CD4-positive, alpha-beta T cell treated with Interleukin-2 at 100 ng/mL for 4 hours (primary cell): ENCODE data around the gene CACNA1I.

ENCODE experiments used
- DNase-seq: peaks from one replicate; pipeline ENCODE4 v3.0.0-alpha.2; 2020; ENCODE audit warnings: low spot score

Gene CACNA1I

GRCh38 chr22:39568278-39568981 is 2.1 kb upstream of the CACNA1I start:
- DNase-seq = no peak

GRCh38 chr22:39569066-39569465 is 1.5 kb upstream of the CACNA1I start:
- no peak for DNase-seq

DNA sequence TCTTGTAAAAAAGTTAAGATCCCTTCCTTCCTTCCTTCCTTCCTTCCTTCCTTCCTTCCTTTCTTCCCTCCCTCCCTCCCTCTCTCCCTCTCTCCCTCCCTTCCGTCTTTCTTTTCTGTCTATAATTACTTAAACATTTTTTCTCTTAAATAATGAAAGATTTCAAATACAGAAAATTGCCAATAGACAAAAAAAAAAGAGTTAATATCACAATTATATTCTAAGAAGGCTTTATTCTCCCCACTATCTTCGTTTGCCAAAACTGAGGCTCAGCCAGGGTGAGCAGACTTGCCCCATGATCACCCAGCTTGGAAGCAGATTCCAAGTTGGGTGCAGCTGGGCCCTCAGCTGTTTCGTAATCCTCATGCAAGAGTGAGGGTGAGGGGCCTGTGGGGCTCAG is 327 bp upstream of the CACNA1I start:
- DNase-seq = no peak

GRCh38 chr22:39571538-39571937 is 985 bp downstream of the CACNA1I start:
- DNase-seq = no peak

GRCh38 chr22:39574779-39575551 is 4.4 kb downstream of the CACNA1I start:
- DNase-seq = no peak

- DNase-seq = no peak
These were observed 4.9 kb downstream of the CACNA1I start for GRCh38 chr22:39575552-39575825.

GRCh38 chr22:39576027-39576426 is 5.5 kb downstream of the CACNA1I start:
- DNase-seq = no peak

GRCh38 chr22:39577366-39577765 is 6.8 kb downstream of the CACNA1I start:
- no peak for DNase-seq

DNA sequence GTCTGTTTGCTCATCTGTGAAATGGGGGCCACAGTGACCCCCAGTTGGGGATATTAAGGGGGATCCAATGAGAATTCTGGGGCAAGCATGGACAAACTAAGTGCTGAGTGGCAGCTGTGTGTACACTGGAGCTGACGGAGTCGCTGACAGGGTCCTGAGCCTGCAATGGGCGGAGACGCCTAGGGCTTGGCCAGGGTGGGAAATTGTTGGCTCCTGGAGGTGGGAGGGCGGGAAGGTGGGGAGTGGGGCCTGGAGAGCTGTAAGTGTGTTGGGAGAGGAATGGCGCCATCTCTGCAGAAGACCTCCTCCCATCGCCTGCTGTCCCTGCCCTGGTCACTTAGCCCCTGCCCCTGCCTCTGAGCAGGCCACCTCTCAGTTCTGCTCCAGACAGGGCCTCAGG is 7.3 kb downstream of the CACNA1I start:
- no peak for DNase-seq

DNA sequence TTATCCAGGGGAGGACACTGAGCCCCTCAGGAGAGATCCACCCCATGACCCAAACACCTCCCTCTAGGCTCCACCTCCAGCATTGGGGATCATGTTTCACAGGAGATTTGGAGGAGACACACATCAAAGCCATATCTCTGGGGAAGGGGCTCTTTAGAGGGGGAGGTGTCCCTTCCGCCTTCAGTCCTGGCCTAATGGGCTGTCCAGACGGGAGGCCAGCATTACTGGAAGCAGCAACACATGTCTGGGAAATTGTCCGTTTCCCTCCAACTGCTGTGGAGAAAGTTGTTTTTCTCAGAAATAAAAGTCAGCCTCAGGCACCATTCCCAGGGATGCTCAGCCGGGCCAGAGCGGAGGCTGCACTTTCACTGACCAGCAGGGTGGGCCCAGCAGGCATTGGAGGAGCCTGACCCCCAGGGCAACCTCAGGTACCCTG is 9.5 kb downstream of the CACNA1I start:
- no peak for DNase-seq

- DNase-seq = no peak
These were observed 10.2 kb downstream of the CACNA1I start for GRCh38 chr22:39580795-39581194.

GRCh38 chr22:39581303-39581702 is 10.8 kb downstream of the CACNA1I start:
- DNase-seq = no peak

DNA sequence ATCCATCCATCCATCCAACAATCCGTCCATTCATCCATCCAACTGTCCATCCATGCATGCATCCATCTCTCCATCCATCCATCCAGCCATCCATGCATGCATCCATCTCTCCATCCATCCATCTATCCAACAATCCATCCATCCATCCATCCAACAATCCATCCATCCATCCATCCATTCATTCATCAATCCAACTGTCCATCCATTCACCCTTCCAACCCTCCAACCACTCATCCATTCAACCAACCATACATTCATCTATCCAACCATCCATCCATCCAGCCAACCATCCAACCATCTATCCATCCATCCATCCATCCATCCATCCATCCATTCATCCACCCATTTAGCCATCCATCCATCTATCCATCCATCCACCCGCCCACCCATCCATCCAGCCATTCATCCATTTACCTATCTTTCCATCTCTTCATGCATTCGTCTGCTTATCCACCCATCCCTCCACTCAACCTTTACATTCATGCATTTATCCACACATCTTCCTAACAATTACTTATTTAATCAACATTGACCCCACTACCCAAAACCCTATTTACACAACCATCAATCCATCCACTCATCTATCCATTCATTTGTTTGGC is 12.6 kb downstream of the CACNA1I start:
- DNase-seq = no peak

DNA sequence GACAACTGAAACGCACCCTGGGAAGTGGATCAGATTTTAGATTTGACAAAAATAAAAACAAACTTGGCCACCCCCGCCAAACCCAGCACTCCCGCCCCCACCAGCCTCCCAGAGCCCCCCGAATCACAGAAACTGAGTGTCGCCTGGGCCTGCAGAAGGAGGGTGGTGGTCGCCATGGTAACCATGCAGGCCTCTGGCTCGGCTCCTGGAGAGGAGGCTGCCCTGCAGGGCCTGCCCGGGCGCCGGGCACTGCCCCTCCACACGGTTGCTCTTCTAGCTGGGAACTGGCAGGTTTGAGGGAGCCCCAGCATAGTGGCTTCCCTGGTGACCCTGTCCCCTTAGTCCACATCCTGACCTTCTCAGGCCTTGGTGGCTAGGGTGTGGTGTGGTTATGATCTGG is 19.3 kb downstream of the CACNA1I start:
- no peak for DNase-seq

- DNase-seq = no peak
These were observed 21.8 kb downstream of the CACNA1I start for GRCh38 chr22:39592081-39593065.

- DNase-seq = no peak
These were observed 22.7 kb downstream of the CACNA1I start for GRCh38 chr22:39593066-39593930.

- no peak for DNase-seq
These were observed 23.4 kb downstream of the CACNA1I start for GRCh38 chr22:39593931-39594285.

GRCh38 chr22:39594411-39594810 is 23.9 kb downstream of the CACNA1I start:
- no peak for DNase-seq

DNA sequence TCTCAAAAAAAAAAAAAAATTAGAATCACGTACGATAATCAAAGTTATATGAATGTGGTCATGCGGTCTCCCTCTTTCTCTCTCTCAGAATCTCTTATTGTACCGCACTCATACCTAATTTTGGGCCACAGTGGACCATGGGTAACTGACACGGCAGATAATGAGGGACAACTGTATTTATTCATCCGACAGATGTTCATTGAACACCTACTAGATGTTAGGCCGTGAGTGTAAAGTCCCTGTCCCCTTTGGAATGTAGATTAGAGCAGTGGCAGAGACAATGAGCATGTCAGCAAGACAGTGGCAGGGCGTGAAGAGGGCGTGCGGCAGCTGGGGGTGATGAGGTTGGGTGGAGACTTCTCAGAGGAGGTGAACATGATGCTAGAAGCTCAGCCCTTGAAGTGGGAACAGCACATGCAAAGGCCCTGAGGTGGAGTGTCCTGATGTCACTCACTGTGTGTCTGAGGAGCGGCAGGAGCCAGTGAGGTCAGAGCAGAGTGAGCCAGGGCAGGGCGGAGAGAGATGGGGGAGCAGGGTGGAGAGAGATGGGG is 25.1 kb downstream of the CACNA1I start:
- DNase-seq = no peak

DNA sequence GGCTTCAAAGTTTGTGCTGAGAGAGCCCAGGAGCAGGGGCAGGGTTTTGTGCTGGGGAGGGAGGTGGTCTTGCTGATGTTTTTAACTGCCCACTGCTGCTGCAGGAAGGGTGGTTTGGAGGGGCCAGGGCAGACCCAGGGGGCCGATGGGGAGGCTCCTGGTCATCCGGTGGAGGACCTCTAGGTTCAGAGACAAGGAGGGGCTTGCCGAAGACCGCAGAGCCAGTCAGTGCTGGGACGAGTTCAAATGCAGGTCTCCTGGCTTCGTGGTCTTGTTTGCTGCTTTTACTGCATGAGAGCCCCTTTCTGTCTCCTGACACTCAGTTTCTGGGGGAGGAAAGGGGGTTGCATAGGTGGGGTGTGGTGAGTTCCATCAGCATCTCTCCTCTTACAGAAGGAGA is 26.0 kb downstream of the CACNA1I start:
- no peak for DNase-seq

GRCh38 chr22:39597236-39597869 is 26.8 kb downstream of the CACNA1I start:
- no peak for DNase-seq
